SKM-1 treated with dmso at 0.1 percent for 144 hours (cell line): ENCODE results near the gene NRXN3.

Experiments used
- DNase-seq: peaks from one replicate; lab custom pipeline; 2025; ENCODE audit not compliant: unreplicated experiment; lab: John Stamatoyannopoulos, UW

The NRXN3 gene

GRCh38 chr14:78698991-78699390 lies 528.8 kb downstream of the NRXN3 start:
- no peak for DNase-seq

DNA sequence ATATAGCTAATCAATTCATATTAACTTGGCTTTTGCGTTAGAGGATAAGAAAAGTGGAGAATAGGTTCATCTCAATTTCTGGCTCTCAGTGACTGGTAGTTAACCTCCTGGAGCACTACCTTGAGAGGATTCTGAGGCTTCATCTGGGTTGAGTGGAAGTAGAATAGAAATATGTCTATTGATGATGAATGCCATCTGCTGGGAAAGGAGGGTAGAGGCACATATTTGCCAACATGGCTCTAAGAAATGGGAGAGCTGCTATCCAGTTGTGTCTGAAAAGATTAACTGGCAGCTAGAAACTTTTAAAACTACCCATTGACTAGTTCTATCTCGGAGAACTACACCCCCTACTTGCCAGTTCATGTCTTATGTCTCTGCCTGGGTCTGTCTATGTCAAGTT lies 530.1 kb downstream of the NRXN3 start:
- no peak for DNase-seq

DNA sequence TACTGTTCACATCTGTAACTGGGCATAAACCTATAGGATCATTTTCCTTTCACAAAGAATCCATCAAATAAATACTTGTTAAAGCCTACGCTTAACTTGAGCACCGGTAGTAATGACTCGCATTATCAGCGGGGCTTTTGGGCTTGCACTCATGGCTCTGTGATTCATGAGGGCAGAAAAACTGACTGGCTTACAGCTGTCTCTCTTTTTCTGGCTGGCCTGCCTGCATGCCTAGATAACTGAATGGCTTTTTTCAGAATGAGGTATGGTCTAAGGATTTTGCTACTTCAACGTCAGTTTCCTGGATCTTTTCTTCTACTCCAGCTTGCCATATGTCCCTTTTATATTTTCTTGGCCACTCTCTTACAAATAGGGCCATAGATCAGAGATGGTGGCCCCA lies 531.1 kb downstream of the NRXN3 start:
- no peak for DNase-seq

DNA sequence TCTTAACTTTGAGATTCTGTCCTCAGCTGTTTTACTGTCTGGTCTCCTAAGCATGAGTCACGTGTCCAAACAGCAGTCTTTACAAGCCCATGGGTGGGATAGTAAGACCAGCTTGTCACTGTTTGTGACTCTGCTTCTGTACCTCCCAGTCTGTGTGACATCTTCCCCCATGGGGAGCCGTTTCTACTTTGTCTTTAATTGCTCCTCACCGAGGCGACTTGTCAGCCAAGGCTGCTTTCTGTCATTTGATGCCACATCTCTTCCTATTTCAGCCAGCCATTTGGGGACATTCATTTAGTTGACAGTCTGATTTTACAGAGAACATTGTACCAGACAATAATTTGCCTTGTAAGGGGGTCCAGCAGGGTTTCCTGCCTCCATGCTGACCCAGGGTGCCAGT lies 534.8 kb downstream of the NRXN3 start:
- DNase-seq = no peak

GRCh38 chr14:78705989-78706388 lies 535.8 kb downstream of the NRXN3 start:
- DNase-seq = no peak

DNA sequence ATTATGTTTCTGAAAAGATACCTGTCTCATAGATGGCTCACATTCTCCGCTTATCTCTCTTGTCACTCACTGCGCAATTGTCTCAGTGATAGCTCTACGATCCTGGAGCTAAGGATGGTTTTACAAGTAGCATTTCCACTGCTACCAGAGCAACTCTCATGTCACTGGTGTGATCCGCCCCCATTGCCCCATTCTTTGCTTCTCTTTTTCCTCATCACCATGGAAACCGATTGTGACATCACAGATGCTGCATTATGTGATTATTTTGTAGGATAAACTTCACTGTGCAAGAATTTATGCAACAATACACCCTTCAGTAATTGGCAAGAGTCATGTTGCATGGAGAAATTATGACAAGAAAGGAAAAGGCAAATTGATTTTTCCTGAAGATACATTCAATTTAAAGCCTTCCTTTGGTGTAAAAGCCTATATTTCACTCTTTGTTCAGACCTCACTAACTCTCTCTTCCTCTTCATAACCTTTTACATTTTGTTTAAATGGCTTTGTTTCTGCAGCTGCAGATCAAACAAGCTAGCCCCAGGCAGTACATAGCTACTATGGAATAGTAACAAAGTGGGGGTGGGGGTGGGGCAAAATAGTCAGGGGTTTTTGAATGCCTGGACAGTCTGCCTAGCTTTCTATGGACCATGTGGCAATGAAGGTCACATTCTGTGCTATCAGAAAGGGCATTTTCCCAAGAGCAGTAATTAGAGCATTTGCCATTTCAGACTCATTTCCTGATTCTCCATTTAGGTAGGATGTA lies 539.8 kb downstream of the NRXN3 start:
- no peak for DNase-seq

- DNase-seq = no peak
Observed at GRCh38 chr14:78710963-78711362, 540.8 kb downstream of the NRXN3 start.

- no peak for DNase-seq
Observed at GRCh38 chr14:78713716-78714115, 543.5 kb downstream of the NRXN3 start.

GRCh38 chr14:78714711-78715110 lies 544.5 kb downstream of the NRXN3 start:
- DNase-seq = no peak

DNA sequence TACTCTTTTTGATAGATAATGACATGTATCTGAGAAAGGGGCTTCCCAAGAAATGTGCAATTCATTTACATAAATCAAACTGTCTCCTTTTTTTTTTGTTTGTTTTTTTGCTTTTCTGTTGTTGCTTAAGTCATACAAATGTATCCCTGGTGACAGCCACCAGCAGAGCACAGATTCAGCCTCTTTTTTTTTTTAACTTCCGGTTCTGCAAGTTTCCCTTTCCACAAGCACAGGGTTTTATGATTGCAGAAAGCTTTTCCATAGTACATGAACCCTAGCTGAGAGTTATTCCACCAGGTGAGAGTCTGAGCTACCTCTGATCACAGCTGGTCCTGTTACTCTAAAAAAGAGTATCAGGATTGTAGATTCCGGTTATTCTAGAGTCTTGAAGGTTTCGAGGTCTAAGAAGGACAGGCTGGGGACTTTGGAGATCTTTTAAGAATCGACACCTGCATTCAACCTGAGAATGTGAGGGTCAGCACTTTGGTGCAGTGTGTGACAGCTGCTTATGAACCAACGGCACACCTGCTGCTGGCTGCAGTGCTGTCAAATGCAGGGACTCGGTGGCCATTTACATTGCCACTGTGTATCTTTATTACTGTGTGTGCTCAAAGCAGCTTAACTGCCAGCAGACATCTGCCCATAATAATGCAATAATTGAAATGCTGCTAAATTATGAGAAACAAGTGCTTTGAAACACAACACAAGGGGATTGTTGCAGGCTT lies 551.7 kb downstream of the NRXN3 start:
- no peak for DNase-seq

- no peak for DNase-seq
Observed at GRCh38 chr14:78725086-78725485, 554.9 kb downstream of the NRXN3 start.

DNA sequence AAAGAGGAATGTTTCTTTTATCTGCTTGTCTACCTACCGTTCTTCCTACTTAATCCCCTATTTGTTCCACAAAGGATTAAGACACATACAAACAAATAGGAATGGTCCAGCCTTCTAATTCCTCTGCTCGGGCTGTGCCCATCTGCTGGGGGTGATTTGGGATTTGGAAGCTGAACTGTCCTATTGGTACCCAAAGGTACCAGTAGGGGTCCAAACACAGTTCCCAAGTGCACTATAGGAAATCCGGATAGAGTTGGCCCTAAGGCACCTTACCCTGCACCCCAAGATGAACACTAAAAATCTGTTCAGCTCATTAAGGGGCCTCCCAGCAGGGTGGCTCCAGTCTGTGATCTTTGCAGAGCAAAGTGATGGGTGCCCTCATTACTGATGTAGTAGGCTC lies 566.9 kb downstream of the NRXN3 start:
- no peak for DNase-seq

DNA sequence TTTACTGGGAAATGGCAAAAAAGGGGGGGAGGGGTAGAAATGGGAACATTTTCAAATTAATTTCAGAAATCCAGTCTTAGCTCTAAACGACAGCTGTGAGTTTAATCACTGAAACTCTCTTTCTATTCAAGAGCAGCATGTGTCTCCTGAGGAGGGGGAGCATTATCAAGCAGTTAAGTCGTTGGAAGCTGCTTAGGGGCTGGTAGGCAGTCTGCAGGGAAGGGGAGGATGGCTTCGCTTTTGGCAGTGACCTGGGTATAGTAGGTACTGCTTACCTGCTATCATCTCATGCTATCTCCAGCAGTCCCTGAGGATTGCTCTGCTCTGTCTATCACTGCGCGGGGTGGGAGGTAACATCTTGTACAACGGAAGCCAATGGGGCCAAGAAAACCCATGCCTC lies 567.4 kb downstream of the NRXN3 start:
- DNase-seq = no peak

DNA sequence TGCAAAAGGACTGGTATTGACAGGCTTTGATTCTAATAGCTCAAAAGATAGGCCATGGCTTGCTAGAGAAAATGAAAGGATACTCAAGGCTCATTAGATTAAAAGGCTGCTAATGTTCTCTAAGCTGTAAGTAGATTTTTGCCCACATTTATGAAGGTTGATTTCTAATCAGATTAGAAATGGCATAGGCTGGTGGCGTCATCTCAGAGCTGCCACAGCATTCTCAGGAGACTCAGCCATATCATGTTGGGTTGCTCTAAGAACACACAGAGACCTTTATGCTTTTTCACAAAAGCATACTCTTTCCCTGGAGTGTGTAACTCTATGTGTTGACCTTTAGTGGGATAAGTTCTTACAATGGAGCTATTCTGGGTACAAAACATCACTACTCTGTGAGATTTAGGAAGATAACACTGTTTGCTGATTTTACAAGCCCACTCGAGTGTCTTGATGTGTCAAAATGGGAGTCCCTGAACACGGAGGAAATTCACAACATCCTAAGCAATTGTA lies 576.0 kb downstream of the NRXN3 start:
- no peak for DNase-seq

DNA sequence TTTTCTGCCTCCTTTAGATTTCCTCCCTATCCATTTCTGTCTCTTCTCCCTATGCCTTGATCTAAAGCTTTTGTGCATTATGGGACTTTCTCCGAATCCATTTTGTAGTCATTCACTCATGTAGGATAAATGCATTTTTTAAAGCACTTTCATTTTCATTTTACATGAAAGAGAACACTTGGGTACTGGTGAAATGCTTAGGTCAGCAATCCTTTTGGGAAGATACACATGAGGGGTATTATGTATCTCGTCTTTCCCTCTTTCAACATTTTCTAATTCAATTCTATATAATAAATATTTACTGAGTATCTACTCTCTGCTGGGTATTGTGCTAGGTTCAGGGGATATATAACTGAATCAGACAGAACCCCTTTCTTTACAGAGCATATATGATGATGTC lies 577.6 kb downstream of the NRXN3 start:
- DNase-seq = no peak

GRCh38 chr14:78752518-78753188 lies 582.5 kb downstream of the NRXN3 start:
- DNase-seq = no peak

- no peak for DNase-seq
Observed at GRCh38 chr14:78754059-78754458, 583.9 kb downstream of the NRXN3 start.

- DNase-seq = no peak
Observed at GRCh38 chr14:78758333-78758732, 588.2 kb downstream of the NRXN3 start.

GRCh38 chr14:78762331-78762730 lies 592.2 kb downstream of the NRXN3 start:
- DNase-seq = no peak

DNA sequence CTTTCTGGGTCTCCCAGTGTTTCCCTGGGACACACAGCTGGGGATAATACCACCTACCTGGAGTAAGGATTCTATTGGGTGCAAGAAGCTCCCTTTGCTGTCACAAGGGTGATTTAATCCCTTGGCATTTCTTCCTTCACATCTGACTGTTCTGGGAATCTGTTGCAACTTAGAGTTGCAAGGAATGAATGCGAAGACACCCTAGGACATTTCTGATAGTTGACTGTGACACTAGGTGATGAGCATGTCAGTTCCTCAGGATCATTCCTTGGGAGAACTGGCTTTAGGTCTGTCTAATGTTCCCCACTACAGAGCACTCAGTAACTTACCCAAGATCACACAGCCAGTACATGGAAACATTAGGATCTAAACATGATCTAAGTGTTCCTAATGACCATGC lies 593.6 kb downstream of the NRXN3 start:
- no peak for DNase-seq

DNA sequence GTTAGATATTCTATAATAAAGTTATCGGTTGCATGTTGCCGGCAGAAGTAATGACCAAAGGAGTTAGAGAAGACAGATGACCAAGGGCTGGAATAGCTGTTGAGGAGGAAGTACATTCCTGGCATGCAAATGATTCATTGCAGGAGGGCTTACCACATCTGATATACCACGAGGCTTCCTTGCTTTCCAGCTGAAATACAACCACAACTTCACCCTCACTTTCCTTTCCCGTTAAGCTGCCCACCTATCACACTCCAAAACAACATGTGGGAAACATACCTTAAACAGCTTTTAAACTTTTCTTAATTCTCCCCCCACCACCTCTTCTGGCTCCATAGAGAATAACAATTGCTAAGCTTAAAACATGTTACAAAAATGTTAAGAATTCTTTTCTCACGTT lies 594.1 kb downstream of the NRXN3 start:
- no peak for DNase-seq

DNA sequence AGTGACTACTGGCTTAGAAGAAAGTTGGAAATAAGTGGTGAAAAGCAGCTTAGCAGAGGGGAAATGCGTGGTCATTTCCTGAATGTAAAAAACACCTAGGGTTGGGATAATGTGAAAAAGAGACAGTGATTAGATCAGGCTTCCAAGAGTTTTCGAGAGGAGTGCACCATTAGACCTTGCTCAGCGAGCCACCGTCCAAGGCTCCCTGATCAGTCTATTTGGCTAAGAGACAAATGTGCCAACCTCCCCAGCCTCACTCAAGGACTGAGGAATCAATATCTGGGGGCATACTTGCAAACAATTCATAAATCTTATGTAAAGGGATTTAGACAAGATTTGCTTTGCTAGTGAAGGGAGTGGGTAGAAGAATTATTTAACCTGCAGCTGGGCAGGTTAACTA lies 594.5 kb downstream of the NRXN3 start:
- no peak for DNase-seq
